ENCODE data around the gene NELFE. TPM values are rescaled to one million over a fixed set of nuclear protein-coding genes. Genes with fewer than 3 reads are reported as not detected.

The NELFE gene
- total and polyA plus RNA-seq, 4 donors = 11.1 to 21.8 (median 13.0) TPM

DNA sequence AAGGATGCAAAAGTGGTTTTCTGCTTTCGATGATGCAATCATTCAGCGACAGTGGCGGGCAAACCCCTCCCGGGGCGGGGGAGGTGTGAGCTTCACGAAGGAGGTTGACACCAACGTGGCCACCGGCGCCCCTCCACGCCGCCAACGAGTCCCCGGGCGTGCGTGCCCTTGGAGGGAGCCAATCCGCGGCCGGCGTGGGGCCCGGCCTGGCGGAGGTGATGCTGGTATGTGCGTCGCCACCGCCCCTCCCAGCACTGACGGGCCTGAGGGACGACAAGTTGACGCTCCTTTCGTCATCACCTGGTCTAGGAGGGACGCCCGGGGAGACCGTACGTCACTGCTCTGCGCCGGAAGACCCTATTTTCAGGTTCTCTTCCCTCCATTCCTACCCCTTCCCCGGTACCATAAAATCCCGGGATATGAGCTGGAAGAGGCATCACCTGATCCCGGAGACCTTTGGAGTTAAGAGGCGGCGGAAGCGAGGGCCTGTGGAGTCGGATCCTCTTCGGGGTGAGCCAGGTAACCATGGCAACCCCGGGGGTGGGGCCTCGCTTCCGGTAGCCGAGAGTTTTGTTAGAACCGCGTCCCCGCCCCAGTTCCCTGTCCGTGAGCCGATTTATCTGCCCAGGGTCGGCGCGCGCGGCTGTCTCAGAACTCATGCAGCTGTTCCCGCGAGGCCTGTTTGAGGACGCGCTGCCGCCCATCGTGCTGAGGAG is 13.4 kb upstream of the NELFE start, which contains the start of gene DXO (continued):
- TF ChIP-seq EGR1 (IDR thresholded peaks at IDR 0.05; ENCODE audit: low read depth in 2 of 2) = peak in 1 of 2 donors; percentile 74

DNA sequence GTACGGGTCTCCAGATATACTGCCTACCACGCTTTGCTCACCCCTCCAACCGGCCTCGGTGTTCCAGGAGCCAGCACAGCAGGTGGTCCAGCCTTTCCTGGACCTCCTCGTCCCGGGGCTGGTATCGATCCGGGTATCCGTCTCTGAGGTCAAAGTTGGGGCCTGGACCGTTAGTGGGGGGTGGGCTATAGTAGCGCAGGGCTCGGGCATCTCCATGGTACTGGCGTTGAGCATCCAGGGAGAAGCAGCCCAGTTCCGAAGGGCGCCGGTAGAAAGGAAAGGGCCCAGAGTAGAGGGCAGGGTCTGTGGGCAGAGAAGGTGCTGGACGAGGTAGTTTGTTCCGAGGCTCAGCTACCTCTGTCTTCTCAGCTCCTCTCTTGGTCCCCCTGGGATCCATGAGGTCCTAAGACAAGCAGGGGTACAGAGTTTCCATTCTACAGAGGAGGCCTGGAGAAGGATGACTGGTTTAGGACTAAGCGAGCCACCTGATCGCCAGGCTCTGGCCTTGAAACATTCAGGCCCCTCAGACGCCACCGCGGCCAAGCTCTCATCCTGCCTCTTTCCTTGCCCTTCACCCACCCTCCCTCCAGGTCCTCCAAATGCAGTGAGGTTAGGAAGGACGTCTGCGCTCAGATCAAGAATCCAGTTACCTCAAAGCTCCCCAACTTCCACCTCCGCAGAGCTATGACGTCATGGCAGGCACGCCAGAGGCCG is 12.7 kb upstream of the NELFE start:
- H3K9me3 ChIP-seq (ENCODE audit: control insufficient read depth in 4 of 4, low read length in 3 of 4) = no peaks in the 10 kb centered on the region
- DNase-seq (ENCODE audit: low spot score) = no peak
- H3K27ac ChIP-seq (ENCODE audit: low read depth in 1 of 2, low read length in 2 of 2) = peak overlapping the region; percentile 98 to 99
- TF ChIP-seq, protein P1, sequence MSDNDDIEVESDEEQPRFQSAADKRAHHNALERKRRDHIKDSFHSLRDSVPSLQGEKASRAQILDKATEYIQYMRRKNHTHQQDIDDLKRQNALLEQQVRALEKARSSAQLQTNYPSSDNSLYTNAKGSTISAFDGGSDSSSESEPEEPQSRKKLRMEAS (IDR thresholded peaks at IDR 0.05) = no peak
- peak in 1 of 2 donors; percentile 60 for TF ChIP-seq JUND (IDR thresholded peaks at IDR 0.05)
- peak overlapping the region; percentile 69 to 93 (median 78) for H3K4me3 ChIP-seq (ENCODE audit: low read depth in 1 of 3, low read length in 3 of 3)
- H3K27me3 ChIP-seq (ENCODE audit: control insufficient read depth in 4 of 4, insufficient read depth in 4 of 4, low read length in 3 of 4) = no peaks in the 10 kb centered on the region
- peaks cover 6 to 34% (median 29%) of the 10 kb centered on the region in 4 donors for H3K4me1 ChIP-seq (ENCODE audit: control insufficient read depth in 4 of 4, insufficient read depth in 4 of 4, low read length in 3 of 4)
- 21% methylated on average over 29 of the region's 29 CpGs for WGBS
- H3K9ac ChIP-seq (ENCODE audit: low read depth in 1 of 2, low read length in 2 of 2) = peak overlapping the region; percentile 69 to 82
- H3K36me3 ChIP-seq (ENCODE audit: control insufficient read depth in 4 of 4, insufficient read depth in 3 of 4, low read depth in 1 of 4, low read length in 3 of 4) = peaks cover 10 to 41% (median 25%) of the 10 kb centered on the region in 4 donors

DNA sequence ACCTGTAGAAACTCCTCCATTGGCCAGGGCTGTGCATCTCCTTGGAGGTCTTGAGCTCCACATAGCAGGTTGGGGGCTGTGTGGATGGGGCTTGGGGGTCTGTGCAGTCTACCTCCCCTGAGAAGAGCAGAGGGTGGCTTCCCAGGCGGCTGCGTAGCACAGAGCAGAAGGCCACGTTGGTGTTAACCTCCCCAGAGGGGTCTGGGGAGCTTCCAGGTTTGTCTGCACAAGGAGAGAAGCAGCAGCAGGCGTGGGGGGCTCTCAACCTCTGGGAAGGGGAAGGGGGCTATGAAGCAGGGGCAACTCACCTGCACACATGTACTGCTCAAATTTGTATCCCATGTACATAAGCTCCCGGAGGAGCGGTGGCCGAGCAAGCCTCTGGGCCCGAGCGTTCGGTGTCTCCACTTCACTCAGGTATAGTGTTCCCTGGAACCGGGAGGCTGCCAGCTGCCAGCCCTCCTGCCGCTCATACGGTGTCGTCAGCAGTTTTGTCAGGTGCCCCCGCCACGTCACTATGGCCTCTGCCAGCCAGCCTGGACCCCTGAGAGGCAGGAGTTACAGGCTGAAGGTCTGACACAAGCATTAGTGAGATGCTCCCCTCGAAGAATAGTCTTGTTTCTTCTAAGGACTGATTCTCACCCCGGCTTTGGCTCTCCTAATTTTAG is 12.0 kb upstream of the NELFE start:
- peaks cover 6 to 38% (median 31%) of the 10 kb centered on the region in 4 donors for H3K4me1 ChIP-seq (ENCODE audit: control insufficient read depth in 4 of 4, insufficient read depth in 4 of 4, low read length in 3 of 4)
- WGBS = 58% methylated on average over 18 of the region's 18 CpGs
- H3K27ac ChIP-seq (ENCODE audit: low read depth in 1 of 2, low read length in 2 of 2) = peak overlapping the region; percentile 98 to 99
- H3K4me3 ChIP-seq (ENCODE audit: low read depth in 1 of 3, low read length in 3 of 3) = peak overlapping the region; percentile 69 to 93 (median 78)
- H3K9ac ChIP-seq (ENCODE audit: low read depth in 1 of 2, low read length in 2 of 2) = peak overlapping the region; percentile 69 to 82
- H3K36me3 ChIP-seq (ENCODE audit: control insufficient read depth in 4 of 4, insufficient read depth in 3 of 4, low read depth in 1 of 4, low read length in 3 of 4) = peaks cover 14 to 45% (median 28%) of the 10 kb centered on the region in 4 donors
- H3K27me3 ChIP-seq (ENCODE audit: control insufficient read depth in 4 of 4, insufficient read depth in 4 of 4, low read length in 3 of 4) = no peaks in the 10 kb centered on the region
- H3K9me3 ChIP-seq (ENCODE audit: control insufficient read depth in 4 of 4, low read length in 3 of 4) = no peaks in the 10 kb centered on the region
- TF ChIP-seq YY1 (IDR thresholded peaks at IDR 0.05) (no peak), FOXA2 (IDR thresholded peaks at IDR 0.05) (no peak), NR2F2 (IDR thresholded peaks at IDR 0.05) (no peak), SP1 (IDR thresholded peaks at IDR 0.05) (no peak), HNF4A (conservative IDR thresholded peaks at IDR 0.05) (no peak), EGR1 (IDR thresholded peaks at IDR 0.05; ENCODE audit: low read depth in 2 of 2) (no peak), FOXA1 (IDR thresholded peaks at IDR 0.05) (no peak), GABPA (IDR thresholded peaks at IDR 0.05 in 1 of 2, conservative IDR thresholded peaks at IDR 0.05 in 1 of 2) (no peak), TAF1 (conservative IDR thresholded peaks at IDR 0.05) (no peak)
- TF ChIP-seq, protein P2, sequence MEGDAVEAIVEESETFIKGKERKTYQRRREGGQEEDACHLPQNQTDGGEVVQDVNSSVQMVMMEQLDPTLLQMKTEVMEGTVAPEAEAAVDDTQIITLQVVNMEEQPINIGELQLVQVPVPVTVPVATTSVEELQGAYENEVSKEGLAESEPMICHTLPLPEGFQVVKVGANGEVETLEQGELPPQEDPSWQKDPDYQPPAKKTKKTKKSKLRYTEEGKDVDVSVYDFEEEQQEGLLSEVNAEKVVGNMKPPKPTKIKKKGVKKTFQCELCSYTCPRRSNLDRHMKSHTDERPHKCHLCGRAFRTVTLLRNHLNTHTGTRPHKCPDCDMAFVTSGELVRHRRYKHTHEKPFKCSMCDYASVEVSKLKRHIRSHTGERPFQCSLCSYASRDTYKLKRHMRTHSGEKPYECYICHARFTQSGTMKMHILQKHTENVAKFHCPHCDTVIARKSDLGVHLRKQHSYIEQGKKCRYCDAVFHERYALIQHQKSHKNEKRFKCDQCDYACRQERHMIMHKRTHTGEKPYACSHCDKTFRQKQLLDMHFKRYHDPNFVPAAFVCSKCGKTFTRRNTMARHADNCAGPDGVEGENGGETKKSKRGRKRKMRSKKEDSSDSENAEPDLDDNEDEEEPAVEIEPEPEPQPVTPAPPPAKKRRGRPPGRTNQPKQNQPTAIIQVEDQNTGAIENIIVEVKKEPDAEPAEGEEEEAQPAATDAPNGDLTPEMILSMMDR (IDR thresholded peaks at IDR 0.05; ENCODE audit: low read depth, low read length, missing input control) = no peak
- TF ChIP-seq, protein P3, sequence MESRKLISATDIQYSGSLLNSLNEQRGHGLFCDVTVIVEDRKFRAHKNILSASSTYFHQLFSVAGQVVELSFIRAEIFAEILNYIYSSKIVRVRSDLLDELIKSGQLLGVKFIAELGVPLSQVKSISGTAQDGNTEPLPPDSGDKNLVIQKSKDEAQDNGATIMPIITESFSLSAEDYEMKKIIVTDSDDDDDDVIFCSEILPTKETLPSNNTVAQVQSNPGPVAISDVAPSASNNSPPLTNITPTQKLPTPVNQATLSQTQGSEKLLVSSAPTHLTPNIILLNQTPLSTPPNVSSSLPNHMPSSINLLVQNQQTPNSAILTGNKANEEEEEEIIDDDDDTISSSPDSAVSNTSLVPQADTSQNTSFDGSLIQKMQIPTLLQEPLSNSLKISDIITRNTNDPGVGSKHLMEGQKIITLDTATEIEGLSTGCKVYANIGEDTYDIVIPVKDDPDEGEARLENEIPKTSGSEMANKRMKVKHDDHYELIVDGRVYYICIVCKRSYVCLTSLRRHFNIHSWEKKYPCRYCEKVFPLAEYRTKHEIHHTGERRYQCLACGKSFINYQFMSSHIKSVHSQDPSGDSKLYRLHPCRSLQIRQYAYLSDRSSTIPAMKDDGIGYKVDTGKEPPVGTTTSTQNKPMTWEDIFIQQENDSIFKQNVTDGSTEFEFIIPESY (IDR thresholded peaks at IDR 0.05) = no peak
- TF ChIP-seq, protein P4, sequence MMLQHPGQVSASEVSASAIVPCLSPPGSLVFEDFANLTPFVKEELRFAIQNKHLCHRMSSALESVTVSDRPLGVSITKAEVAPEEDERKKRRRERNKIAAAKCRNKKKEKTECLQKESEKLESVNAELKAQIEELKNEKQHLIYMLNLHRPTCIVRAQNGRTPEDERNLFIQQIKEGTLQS (IDR thresholded peaks at IDR 0.05) = no peak
- DNase-seq (ENCODE audit: low spot score) = no peak
